Skin epidermis (tissue), 12 donors: ENCODE measurements around the gene GALNS.
A peak's percentile ranks its signal among the peaks of the same experiment; 100 is the strongest.
"Not testable (repeated sequence)": the region's sequence is repeated elsewhere in the genome, so short reads cannot be mapped to it uniquely, and the experiment has no call there.

Experiments used
- H3K27ac ChIP-seq, 21 experiments: fragments of 200-600 bp; sonication (generic) in 11 of 21; one replicate each; pipeline ENCODE4 v1.5.0; 2020; ENCODE audit warnings: mild to moderate bottlenecking in 3 of 21, inconsistent platforms in 2 of 21, moderate library complexity in 2 of 21
- H3K4me3 ChIP-seq, 7 experiments: fragments of 200-600 bp; sonication (generic) in 2 of 7; one replicate each; pipeline ENCODE4 v1.5.0; 2020; ENCODE audit warnings: inconsistent platforms in 2 of 7, mild to moderate bottlenecking in 2 of 7, moderate library complexity in 1 of 7

The GALNS gene

GRCh38 chr16:88856828-88857727 is at the start of gene GALNS, which contains the start of gene TRAPPC2L:
GALNS (minus strand) TSS chr16:88856947; CDS start chr16:88856877, 70 bp downstream.
TRAPPC2L (plus strand) TSS chr16:88857127; CDS start chr16:88857151, 24 bp downstream.
- H3K4me3 ChIP-seq: peak within 1 kb of the TSS; percentile 73 to 99 (median 93)
- H3K27ac ChIP-seq: peak within 1 kb of the TSS; percentile 45 to 94 (median 89)

DNA sequence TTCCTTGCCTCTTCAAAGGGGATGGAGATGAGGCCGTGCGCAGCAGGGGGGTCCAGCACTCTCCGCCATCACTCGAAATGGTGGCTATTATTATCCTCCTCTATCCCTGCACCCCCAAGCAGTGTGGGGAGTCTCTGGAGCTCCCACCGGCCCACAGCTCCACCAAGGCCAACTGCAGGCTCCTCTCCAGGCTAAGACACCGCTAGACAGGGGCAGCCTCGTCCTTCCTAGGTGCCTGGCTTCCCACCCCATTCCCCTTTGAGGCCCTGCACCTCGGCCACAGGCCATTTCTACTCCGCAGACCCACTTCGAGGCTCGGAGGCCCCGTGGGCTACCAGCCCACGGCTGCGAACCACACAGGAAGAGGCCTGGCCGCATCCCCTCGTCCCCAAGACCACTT is 49.3 kb upstream of the GALNS start:
- Histone ChIP-seq H3K27ac (no peak overlapping the region), H3K4me3 (no peak overlapping the region)

- H3K27ac ChIP-seq: no peak overlapping the region
Measured at GRCh38 chr16:88905563-88905962, 48.8 kb upstream of the GALNS start.

GRCh38 chr16:88904676-88905365 is 48.1 kb upstream of the GALNS start:
- Histone ChIP-seq H3K27ac (peak overlapping the region in 1 of 21 experiments; percentile 15), H3K4me3 (no peak overlapping the region)

More at GRCh38 chr16:88905563-88905962, 48.8 kb upstream of the GALNS start:
- no peak overlapping the region for H3K4me3 ChIP-seq

DNA sequence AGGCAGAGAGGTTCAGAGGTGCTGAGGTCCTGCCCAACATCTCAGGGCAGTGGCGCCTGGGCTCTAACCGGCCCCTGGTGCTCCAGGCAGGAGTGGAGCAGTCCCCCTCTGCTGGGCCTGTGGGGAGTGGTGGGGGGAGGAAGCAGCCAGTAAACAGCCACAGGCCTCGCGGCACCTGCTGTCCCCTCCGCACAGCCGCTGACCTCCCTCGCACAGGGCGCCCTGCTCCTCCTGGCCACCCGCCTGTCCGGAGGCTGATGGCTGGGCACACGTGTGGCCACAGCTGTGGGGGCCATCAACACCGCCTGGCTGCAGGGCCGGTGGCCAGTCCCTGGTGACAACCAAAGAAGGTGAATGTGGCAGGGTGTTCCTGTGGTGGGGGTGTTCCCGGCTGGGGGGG is 46.5 kb upstream of the GALNS start:
- H3K4me3 ChIP-seq: no peak overlapping the region
- no peak overlapping the region for H3K27ac ChIP-seq

- Histone ChIP-seq H3K27ac (no peak overlapping the region), H3K4me3 (no peak overlapping the region)
Measured at GRCh38 chr16:88902744-88903143, 46.0 kb upstream of the GALNS start.

DNA sequence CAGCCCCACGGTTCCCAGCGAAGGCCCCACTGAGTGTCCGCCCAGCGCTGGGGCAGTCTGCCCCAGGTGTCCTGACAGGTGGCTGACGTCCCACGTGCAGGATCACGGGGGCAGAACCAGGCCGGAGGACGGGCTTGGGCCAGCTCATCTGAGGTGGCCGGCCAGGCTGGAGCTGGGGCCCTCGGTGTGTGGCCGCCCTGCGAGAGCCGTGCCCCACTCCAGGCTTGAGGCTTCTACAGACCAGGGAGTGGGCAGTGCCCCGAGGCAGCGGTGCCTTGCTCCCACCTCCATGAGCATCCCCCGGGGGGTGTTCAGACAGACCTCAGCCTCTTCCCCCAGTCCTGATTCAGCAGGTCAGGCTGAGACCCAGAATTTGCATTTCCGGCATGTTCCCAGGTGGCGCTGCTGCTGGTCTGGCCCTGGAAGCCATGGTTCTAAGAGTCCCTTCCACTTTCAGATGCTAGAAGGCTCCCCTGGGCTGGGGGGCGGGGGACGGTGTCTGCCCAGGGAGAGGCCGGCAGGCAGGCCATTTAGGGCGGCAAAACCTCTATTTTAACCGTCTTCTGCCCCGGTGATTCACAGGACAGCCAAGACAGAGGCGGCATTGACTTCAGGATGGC is 45.1 kb upstream of the GALNS start:
- H3K27ac ChIP-seq: no peak overlapping the region

GRCh38 chr16:88900662-88901052 is 43.9 kb upstream of the GALNS start:
- Histone ChIP-seq H3K27ac (no peak overlapping the region), H3K4me3 (no peak overlapping the region)

More for the DNA sequence above, 45.1 kb upstream of the GALNS start:
- no peak overlapping the region for H3K4me3 ChIP-seq

- H3K4me3 ChIP-seq: no peak overlapping the region
- no peak overlapping the region for H3K27ac ChIP-seq
Measured at GRCh38 chr16:88899901-88900661, 43.3 kb upstream of the GALNS start.

DNA sequence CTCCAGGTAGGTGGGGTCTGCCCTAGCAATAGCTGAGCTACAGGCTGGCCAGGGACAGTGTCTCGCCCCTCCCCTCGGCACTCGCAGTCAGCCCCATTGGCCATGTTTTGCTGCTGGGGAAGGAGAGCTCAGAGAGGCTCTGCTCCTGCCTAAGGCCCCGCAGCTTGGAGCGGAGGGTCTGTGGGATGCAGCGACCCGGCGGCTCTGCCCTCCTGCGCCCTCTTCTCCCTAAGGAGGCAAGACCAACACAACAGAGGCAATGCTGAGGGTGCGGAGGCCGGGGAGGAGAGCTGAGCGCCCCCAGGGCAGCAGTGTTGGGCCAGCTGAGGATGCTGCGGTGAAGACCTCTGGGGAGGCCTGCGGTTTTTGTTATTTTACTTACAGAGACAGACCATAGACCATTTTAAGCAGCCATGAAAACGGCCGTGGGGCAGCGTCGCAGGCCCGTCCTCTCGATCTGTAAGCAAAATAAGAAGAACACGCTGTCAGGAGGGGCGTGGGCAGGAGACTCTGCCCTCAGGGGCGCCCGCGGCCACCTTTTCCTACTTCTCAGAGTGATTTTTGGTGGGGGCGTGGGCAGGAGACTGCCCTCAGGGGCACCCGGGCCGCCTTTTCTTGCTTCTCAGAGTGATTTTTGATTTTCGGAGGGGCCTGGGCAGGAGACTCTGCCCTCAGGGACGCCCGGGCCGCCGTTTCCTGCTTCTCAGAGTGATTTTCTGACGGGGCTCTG is 41.1 kb upstream of the GALNS start:
- no peak overlapping the region for H3K4me3 ChIP-seq
- no peak overlapping the region for H3K27ac ChIP-seq

GRCh38 chr16:88896238-88897070 is 39.7 kb upstream of the GALNS start:
- no peak overlapping the region for H3K27ac ChIP-seq
- no peak overlapping the region for H3K4me3 ChIP-seq

- Histone ChIP-seq H3K4me3 (no peak overlapping the region), H3K27ac (no peak overlapping the region)
Measured at GRCh38 chr16:88895335-88895734, 38.6 kb upstream of the GALNS start.

DNA sequence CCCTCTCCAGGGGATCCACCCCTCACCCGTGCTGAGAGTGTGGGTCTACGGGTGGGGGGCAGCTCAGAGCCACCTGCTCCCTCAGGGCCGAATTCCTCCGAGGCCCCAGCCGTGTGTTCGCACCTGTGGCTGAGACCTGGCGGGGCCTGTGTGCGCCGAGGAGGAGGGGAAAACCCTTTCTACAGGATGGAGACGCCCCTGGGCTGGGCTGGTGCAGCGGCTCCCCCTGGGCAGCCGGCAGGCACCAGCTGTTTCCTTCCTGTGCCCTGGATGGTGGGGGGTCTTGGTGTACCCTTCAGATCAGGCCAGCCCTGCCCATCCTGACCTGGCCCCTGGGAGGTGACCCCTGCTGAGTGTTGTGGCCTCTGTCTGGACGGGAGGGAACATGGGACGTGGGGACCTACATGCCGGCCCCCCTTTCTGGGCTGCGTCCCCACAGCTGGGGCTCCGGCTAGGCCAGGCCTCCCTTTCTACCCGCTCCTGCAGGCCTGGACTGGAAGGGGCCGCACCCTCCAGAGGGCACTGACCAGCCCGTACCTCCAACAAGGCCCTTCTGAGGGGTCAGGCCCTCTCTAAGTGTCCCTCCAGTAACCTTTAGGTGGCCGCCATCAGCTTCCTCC is 38.0 kb upstream of the GALNS start:
- Histone ChIP-seq H3K27ac (no peak overlapping the region), H3K4me3 (no peak overlapping the region)

- not testable (repeated sequence) for H3K27ac ChIP-seq, H3K4me3 ChIP-seq
Measured at GRCh38 chr16:88894266-88894665, 37.5 kb upstream of the GALNS start.

- Histone ChIP-seq H3K27ac (no peak overlapping the region), H3K4me3 (no peak overlapping the region)
Measured at GRCh38 chr16:88893127-88893968, 36.6 kb upstream of the GALNS start.

DNA sequence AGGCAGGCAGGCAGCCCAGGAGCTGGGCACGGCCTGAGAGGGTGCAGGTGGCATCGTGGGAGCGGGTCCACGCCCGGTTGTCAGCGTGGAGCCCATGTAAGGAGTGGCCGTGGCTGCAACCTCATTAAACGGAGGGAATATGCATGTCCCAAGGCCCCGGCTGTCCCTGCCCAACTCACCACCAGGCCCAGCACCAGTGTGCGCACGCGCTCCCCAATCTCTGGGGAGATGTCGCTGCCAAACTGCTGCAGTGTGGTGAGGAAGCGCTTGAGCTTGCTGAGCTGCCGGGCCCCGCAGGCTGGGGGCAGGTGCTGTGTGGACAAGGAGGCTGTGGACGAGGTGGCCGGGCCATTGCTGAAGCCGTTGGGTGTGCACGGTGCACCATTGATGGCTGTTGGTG is 35.3 kb upstream of the GALNS start:
- Histone ChIP-seq H3K27ac (no peak overlapping the region), H3K4me3 (no peak overlapping the region)

- H3K27ac ChIP-seq: no peak overlapping the region
- H3K4me3 ChIP-seq: no peak overlapping the region
Measured at GRCh38 chr16:88891083-88891482, 34.3 kb upstream of the GALNS start.
